ENCODE measurements around the gene ETFA.

Gene ETFA

DNA sequence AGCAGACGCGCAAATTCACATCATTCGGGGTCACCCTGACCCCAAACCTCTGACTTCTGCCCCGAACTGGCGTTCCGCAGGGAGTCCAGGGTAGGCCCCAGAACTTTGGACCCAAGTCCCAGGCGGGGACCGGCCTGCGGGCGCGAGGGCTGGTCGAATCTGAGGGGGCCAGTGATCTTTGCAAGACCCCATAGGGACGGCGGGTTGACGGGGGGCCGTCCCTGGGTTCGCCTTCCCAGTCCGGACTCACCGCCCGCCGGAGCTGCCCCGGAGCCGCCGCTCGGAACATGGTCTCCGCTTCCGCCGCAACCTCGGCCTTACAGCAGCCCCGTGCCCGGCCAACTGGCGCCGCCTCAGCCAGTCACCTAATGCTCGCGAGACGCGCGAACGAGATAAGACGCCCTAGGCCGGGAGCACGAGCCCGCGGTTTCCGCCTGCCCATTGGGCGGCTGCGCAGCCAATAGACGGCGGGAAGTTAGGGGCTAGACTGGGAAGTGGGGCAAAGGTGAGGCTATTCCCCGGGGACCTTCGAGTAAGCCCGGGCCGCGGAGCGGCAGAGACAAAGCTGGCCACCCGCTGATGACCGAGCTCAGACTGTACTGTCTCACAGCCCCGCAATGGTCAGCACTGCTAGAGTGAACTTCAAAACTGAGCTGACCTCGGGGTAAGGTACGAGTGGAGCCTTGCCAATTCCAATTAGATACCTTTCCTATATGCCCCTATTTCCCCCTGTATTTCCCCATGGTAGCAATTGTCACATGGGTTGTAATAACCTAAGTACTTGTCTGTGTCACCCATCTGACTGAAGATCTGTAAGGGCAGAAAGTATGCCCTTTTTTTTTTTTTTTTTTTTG, at the start of gene ETFA:
Gene ETFA (minus strand): TSS at position 370 of the 854 bp plus-strand sequence. CDS start 81 bp downstream, at position 289.
- peak; percentile 96 for DNase-seq

GRCh38 chr15:76360416-76360815, 49.1 kb upstream of the ETFA start:
- DNase-seq: no peak

- DNase-seq: no peak
Measured at GRCh38 chr15:76359152-76359551, 47.9 kb upstream of the ETFA start.

DNA sequence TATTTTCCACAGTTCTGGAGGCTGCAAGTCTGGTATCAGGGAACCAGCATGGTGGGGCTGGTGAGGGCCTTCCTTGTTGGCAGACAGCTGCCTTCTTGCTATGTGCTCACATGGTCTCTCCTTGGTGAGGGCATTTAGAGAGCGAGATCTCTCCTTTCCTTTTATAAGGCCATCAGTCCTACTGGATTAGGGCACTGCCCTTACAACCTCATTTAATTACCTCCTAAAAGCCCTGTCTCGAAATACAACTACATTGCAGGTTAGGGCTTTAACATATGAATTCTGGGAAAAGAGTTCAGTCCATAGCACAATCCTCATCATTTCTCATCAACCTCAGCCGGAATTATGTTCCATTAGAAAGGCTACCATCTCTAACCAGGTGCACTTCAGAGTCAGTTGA, 47.2 kb upstream of the ETFA start:
- no peak for DNase-seq

DNA sequence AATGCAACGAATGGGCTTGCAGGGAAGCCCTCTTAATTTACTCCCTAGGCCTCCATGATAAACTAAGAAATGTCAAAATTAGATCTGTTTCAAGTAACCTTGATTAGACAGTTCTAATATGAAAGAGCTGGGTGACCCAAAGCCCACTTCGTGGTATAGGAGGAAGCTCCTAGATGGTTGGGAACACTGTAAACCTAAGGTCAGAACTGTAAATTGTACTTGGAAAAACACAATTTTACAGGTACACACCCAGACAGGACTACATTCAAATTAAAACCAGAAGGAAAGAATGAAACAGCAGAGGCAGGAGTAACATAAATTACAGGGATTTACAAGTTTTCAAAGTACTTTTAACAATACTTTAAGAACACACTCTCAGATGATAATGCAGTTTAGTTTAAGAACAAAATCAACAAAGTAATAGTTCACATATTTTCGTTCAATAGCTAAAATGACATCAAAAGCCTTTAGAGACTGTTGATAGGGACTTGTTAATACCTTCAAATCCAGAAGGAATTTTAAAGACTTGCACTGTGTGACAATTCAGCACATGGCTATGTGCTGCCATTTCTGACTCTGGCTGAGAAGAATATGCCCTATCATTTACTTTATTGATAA, 43.7 kb upstream of the ETFA start:
- no peak for DNase-seq

DNA sequence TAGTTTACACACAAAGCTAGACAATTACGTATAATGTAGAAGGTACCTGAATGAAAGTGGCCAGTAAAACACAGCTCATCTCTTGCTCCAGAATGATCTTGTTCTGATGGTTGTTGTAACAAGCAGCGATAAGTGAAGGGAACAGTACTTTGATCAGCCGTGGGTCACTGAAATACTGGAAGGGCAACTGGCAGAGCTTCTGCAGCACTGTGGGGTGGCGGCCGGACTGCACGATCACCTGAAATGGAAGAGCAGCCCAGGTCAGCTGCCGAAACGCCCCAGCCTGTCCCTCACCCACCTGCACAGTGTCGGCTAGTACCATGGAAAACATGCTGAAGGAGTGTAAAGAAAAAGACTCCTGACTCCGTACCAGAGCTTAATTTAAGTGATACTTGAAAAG, 42.6 kb upstream of the ETFA start:
- DNase-seq: no peak

- DNase-seq: no peak
Measured at GRCh38 chr15:76353023-76353577, 41.8 kb upstream of the ETFA start.

DNA sequence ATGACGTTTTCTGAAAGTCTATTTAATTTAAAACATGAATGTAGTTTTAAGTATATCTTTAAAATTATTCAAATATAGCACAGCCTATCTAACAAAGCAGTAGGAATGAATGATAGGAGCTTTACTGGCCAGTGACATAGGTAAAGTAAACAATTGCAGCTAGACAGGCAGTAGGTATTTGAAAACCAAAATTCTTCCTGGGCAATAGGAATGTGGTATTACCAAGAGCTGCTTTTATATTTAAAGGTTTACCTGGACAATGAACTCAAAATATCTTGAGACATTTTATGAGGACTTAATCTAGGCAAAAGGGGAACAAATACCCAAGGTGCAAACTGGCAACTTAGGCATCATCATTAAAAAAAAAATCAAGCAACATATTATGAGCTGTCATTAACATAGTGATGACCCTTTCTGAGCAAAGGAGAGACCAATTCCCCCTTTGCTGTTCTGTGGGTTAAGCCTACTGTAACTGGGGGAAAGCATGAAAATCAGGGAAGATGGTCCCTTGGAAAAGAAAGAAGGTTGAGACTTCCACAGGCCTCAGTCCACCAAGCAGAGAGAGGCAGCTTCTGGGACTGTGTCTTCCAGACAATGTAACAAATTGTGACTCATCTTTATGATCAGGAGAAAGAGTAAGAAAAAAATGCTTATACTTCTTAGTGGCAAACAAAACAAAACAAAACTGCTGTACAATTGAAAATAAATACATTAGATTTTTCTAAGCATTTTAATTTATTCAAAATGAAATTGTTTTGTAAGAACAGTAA, 38.2 kb upstream of the ETFA start:
- no peak for DNase-seq

GRCh38 chr15:76347482-76348055, 36.3 kb upstream of the ETFA start:
- no peak for DNase-seq

- DNase-seq: no peak
Measured at GRCh38 chr15:76346669-76347481, 35.6 kb upstream of the ETFA start.

GRCh38 chr15:76345880-76346668, 34.8 kb upstream of the ETFA start:
- DNase-seq: no peak

GRCh38 chr15:76345583-76345879, 34.3 kb upstream of the ETFA start:
- DNase-seq: no peak

DNA sequence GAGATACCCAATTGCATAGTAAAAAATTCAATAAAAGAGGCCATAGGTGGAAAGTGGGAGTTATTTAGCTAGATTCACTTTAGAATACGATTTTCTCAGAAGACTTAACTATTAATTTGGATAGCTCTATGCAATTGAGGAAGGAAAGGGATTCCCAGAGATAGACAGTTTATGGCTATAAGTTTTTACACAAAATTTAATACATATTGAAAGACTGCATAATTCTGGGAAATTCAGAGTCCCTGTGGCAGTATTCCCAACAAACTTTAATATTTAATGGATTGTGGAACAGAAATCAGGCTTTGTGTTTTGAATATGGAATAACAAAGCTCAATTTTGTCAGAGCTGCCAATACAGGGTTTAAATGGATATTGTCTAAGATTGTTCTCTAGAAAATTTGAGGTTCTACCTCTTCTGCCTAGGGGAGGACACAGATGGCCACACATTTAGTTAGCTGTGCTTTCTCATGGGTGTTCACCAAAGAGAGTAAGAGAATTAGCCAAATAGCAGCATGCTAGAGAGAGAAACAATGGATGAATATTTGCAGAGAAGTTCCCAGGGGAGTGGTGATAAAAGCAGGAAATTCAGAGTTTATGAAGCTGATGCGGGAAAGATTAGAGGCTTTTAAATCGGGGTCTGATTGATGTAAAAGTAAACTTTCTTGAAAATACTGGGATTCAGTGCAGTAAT, 33.8 kb upstream of the ETFA start:
- no peak for DNase-seq

- DNase-seq: no peak
Measured at GRCh38 chr15:76343313-76343996, 32.2 kb upstream of the ETFA start.

- DNase-seq: no peak
Measured at GRCh38 chr15:76342382-76343201, 31.3 kb upstream of the ETFA start.

DNA sequence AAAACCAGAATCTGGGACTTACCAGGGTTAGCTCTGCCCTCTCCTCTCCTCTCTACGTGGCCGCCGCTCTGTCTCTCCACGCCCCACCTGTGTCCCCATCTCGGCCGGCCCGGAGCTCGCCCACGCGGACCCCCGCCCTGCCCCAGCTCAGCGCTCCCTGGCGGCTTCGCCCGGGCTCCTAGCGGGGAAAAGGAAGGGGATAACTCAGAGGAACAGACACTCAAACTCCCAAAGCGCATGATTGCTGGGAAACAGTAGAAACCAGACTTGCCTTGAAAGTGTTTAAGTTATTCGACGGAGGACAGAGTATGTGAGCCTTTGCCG, 30.8 kb upstream of the ETFA start:
- DNase-seq: no peak

DNA sequence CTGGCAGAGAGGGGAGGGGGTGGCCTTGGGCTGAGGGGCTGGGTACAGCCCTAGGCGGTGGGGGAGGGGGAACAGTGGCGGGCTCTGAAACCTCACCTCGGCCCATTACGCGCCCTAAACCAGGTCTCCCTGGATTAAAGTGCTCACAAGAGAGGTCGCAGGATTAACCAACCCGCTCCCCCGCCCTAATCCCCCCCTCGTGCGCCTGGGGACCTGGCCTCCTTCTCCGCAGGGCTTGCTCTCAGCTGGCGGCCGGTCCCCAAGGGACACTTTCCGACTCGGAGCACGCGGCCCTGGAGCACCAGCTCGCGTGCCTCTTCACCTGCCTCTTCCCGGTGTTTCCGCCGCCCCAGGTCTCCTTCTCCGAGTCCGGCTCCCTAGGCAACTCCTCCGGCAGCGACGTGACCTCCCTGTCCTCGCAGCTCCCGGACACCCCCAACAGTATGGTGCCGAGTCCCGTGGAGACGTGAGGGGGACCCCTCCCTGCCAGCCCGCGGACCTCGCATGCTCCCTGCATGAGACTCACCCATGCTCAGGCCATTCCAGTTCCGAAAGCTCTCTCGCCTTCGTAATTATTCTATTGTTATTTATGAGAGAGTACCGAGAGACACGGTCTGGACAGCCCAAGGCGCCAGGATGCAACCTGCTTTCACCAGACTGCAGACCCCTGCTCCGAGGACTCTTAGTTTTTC, 30.2 kb upstream of the ETFA start:
- DNase-seq: no peak

DNA sequence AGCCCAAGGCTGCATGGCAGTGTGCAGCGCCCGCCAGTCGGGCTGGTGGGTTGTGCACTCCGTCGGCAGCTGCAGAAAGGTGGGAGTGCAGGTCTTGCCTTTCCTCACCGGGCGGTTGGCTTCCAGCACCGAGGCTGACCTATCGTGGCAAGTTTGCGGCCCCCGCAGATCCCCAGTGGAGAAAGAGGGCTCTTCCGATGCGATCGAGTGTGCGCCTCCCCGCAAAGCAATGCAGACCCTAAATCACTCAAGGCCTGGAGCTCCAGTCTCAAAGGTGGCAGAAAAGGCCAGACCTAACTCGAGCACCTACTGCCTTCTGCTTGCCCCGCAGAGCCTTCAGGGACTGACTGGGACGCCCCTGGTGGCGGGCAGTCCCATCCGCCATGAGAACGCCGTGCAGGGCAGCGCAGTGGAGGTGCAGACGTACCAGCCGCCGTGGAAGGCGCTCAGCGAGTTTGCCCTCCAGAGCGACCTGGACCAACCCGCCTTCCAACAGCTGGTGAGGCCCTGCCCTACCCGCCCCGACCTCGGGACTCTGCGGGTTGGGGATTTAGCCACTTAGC, 29.6 kb upstream of the ETFA start:
- DNase-seq: peak; percentile 80

All from activated CD8-positive, alpha-beta memory T cell treated with anti-CD3 and anti-CD28 coated beads, Interleukin-2, amount 50 U/mL, for 48 hours (primary cell).